GM21515 (cell line): Measurements from ENCODE around the gene DCP1B.

ENCODE experiments used
- ATAC-seq: cut with Tn5 transposase; IDR thresholded peaks from one replicate; pipeline ENCODE4 v1.9.1; 2021; ENCODE audit not compliant: unreplicated experiment

Gene DCP1B

DNA sequence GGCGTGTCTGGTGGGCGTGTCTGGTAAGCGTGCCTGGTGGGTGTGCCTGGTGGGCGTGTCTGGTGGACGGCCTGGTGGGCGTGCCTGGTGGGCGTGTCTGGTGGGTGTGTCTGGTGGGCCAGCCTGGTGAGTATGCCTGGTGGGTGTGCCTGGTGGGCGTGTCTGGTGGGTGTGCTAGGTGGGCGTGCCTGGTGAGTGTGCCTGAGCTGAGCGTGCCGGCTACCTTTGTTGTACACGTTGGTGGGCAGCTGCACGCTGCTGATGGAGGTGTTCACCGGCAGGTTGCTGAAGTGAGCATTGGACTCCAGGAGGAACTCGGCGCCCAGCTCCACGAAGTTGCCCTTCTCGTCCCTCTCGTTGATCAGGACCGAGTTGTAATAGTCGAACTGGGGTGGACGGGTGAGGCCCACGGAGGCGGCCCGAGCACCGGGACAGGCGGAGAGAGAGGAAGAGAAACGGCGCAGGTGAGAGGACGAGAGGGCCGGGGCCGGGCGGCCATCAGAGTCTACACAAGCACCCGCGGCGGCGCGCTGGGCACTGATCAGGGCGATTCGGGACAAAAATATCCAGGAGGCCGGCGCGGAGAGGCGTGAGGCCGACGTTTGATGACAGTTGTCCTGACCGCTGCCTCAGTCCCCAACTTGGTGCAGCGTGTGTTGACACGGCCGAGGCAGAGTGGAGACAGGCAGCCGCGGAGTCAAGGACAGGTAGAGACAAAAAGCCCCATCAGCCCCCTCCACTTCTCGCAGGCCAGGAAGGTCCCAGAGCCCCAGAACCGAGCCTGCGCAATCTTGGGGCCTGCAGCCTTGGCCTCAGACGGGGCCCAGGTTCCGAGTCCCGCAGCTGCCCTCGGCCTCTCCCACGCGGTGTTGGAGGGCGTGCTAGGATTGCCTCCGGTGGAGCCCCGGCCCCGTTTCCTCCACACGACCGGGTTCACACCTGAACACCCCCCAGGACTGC is 96.3 kb downstream of the DCP1B start:
- no peak for ATAC-seq

- no peak for ATAC-seq
Measured at GRCh38 chr12:1906579-1906978, 97.7 kb downstream of the DCP1B start.

DNA sequence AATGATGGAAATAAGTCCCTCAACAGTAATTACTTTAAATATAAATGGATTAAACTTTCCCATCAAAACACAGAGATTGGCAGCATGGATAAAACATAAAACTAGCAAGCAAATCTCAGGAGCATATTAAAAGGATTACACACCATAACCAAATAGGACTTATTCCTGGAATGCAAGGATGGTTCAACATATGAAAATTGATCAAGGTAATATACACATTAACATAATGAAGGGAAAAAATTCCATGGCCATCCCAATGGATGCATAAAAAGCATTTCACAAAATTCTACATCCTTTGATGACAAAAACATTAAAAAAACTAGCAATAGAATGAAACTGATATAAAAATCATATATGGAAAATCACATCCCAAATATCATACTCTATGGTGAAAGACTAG is 99.4 kb downstream of the DCP1B start:
- ATAC-seq = no peak

DNA sequence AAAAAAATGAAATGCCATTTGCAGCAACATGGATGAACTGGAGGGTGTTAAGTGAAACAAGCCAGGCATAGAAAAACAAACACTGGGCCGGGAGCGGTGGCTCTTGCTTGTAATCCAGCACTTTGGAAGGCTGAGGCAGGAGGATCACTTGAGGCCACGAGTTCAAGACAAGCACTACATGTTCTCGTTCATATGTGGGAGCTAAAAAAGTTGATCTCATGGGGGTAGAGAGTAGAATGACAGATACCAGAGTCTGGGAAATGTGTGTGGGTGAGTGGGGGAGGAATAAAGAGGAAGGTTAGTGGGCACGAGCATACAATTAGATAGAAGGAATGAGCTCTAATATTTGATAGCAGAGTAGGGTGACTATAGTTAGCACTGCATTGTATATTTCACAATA is 107.3 kb downstream of the DCP1B start:
- no peak for ATAC-seq
